CD14-positive monocyte (primary cell): ENCODE measurements around the gene PAK4. TPM values are rescaled to one million over a fixed set of nuclear protein-coding genes. Genes with fewer than 3 reads are reported as not detected.

Source experiments
- DNase-seq, 3 donors: peaks; one replicate each; pipeline ENCODE4 v3.0.0-alpha.2; 2011 to 2022
- H2AFZ ChIP-seq: 2 replicates; pipeline ENCODE4 v1.6.0; 2012; ENCODE audit warnings: mild to moderate bottlenecking, low read depth, low read length, inconsistent platforms; ENCODE audit not compliant: insufficient read depth, poor library complexity, severe bottlenecking
- H3K27ac ChIP-seq, 2 donors: 1 replicate in 1 of 2; 2 replicates in 1 of 2; pipeline ENCODE4 v1.5.1; 2012 to 2013; ENCODE audit warnings: low read length in 2 of 2, control low read depth in 1 of 2, inconsistent platforms in 1 of 2, low read depth in 1 of 2, mild to moderate bottlenecking in 1 of 2
- H3K27me3 ChIP-seq, 2 donors: one replicate each; pipeline versions ENCODE4 v1.6.0 to v1.6.1; 2011 to 2013; ENCODE audit warnings: low read length in 2 of 2; ENCODE audit not compliant: control insufficient read depth in 2 of 2, insufficient read depth in 2 of 2
- H3K36me3 ChIP-seq, 2 donors: replicated peaks in 1 of 2; 1 replicate in 1 of 2; 2 replicates in 1 of 2; pipeline versions ENCODE4 v1.5.1 to v1.6.1; 2012 to 2013; ENCODE audit warnings: low read length in 2 of 2, control low read depth in 1 of 2, inconsistent platforms in 1 of 2, mild to moderate bottlenecking in 1 of 2; ENCODE audit not compliant: insufficient read depth in 2 of 2, control insufficient read depth in 1 of 2
- H3K4me1 ChIP-seq, 2 donors: 1 replicate in 1 of 2; 2 replicates in 1 of 2; pipeline versions ENCODE4 v1.5.1 to v1.6.1; 2012 to 2013; ENCODE audit warnings: low read length in 2 of 2, control low read depth in 1 of 2, inconsistent platforms in 1 of 2, mild to moderate bottlenecking in 1 of 2, moderate library complexity in 1 of 2; ENCODE audit not compliant: insufficient read depth in 2 of 2, control insufficient read depth in 1 of 2
- H3K4me2 ChIP-seq: replicated peaks from 2 replicates; pipeline ENCODE3; 2012; ENCODE audit warnings: low read length, moderate library complexity, mild to moderate bottlenecking; ENCODE audit not compliant: poor library complexity, severe bottlenecking; ENCODE audit errors: extremely low read depth
- H3K4me3 ChIP-seq, 3 experiments: fragments of 200-600 bp in 1 of 3; sonication (generic) in 1 of 3; replicated peaks in 1 of 3; 1 replicate in 2 of 3; 2 replicates in 1 of 3; pipeline ENCODE4 v1.5.1; 2011 to 2013; ENCODE audit warnings: low read length in 3 of 3, mild to moderate bottlenecking in 3 of 3, control low read depth in 2 of 3, low read depth in 2 of 3, inconsistent platforms in 1 of 3, moderate library complexity in 1 of 3
- H3K79me2 ChIP-seq: 2 replicates; pipeline ENCODE4 v1.6.0; 2012; ENCODE audit warnings: mild to moderate bottlenecking, control low read depth, inconsistent platforms, low read length, moderate library complexity; ENCODE audit not compliant: insufficient read depth
- H3K9ac ChIP-seq: 2 replicates; pipeline ENCODE4 v1.6.0; 2017; ENCODE audit warnings: low read length, mild to moderate bottlenecking; ENCODE audit not compliant: insufficient read depth, poor library complexity, severe bottlenecking
- H3K9me3 ChIP-seq, 2 donors: replicated peaks in 1 of 2; 1 replicate in 1 of 2; 2 replicates in 1 of 2; pipeline versions ENCODE4 v1.5.1 to v1.6.1; 2012 to 2013; ENCODE audit warnings: low read length in 2 of 2, control low read depth in 1 of 2; ENCODE audit not compliant: control insufficient read depth in 1 of 2, insufficient read depth in 1 of 2
- H4K20me1 ChIP-seq: 2 replicates; pipeline ENCODE4 v1.6.0; 2012; ENCODE audit warnings: mild to moderate bottlenecking, low read length, control low read depth, moderate library complexity; ENCODE audit not compliant: insufficient read depth
- H3K27ac Mint-ChIP-seq, 7 donors: one replicate each; pipeline ENCODE4 v1.8.0; 2020; ENCODE audit warnings: mild to moderate bottlenecking in 7 of 7, mixed read lengths in 7 of 7, moderate library complexity in 6 of 7, inconsistent platforms in 2 of 7
- H3K27me3 Mint-ChIP-seq, 3 donors: one replicate each; pipeline ENCODE4 v1.8.0; 2021 to 2022; ENCODE audit warnings: low read depth in 3 of 3, mild to moderate bottlenecking in 3 of 3, mixed read lengths in 3 of 3, moderate library complexity in 3 of 3, inconsistent platforms in 1 of 3
- H3K36me3 Mint-ChIP-seq, 2 donors: one replicate each; pipeline ENCODE4 v1.8.0; 2020; ENCODE audit warnings: mixed read lengths in 2 of 2, inconsistent platforms in 1 of 2, mild to moderate bottlenecking in 1 of 2
- H3K4me1 Mint-ChIP-seq: one replicate; pipeline ENCODE4 v1.8.0; 2020; ENCODE audit warnings: mild to moderate bottlenecking, mixed read lengths
- H3K4me3 Mint-ChIP-seq, 2 donors: one replicate each; pipeline ENCODE4 v1.8.0; 2020; ENCODE audit warnings: mild to moderate bottlenecking in 2 of 2, mixed read lengths in 2 of 2, moderate library complexity in 1 of 2
- H3K9me3 Mint-ChIP-seq, 7 donors: one replicate each; pipeline ENCODE4 v1.8.0; 2020 to 2022; ENCODE audit warnings: mixed read lengths in 7 of 7, mild to moderate bottlenecking in 6 of 7, moderate library complexity in 6 of 7, inconsistent platforms in 2 of 7
- CTCF ChIP-seq: fragments of 200-600 bp; IDR thresholded peaks from one replicate; pipeline ENCODE4 v1.8.0; 2022; ENCODE audit warnings: antibody characterized with exemption, mild to moderate bottlenecking
- WGBS: methylation state at CpG from one replicate; pipeline ENCODE4 v1.1.5; 2013; ENCODE audit warnings: missing lambda C conversion rate; ENCODE audit not compliant: insufficient coverage; 5-methylcytosine and 5-hydroxymethylcytosine counted together
- intact Hi-C, 2 donors: fragments of 100-400 bp; cut with micrococcal nuclease; formaldehyde crosslinking; loops; one replicate each; pipeline versions ENCODE4 v1.15.0 to v1.15.1; 2023
- polyA plus RNA-seq, 3 donors: library from polyadenylated mRNA; depleted of rRNA in 1 of 3; unstranded in 2 of 3; stranded (reverse) in 1 of 3; fragments of 300-500 nt in 2 of 3; fragments of >200 nt in 1 of 3; fragmentation: Illumina TruSeq in 2 of 3; gene quantifications; 1 replicate in 2 of 3; 2 replicates in 1 of 3; pipeline ENCODE4 v1.2.3, GENCODE V29; 2012 to 2021

Gene PAK4
- polyA plus RNA-seq, 3 donors, result 1.3 to 11.3 (median 1.5) TPM

- Mint-ChIP-seq H3K27ac (no peak overlapping the region), H3K27me3 (peaks cover 33 to 64% (median 36%) of the 10 kb centered on the region in 3 donors), H3K4me3 (no peak overlapping the region), H3K4me1 (peaks cover 3% of the 10 kb centered on the region), H3K36me3 (peaks cover 0 to 2% of the 10 kb centered on the region in 2 donors), H3K9me3 (peaks cover 0 to 7% (median 2%) of the 10 kb centered on the region in 7 donors)
- intact Hi-C loops, result no loop called here
- TF ChIP-seq CTCF, result no peak
- no peak overlapping the region for H2AFZ ChIP-seq
- H3K36me3 ChIP-seq, result no peaks in the 10 kb centered on the region
- H3K27me3 ChIP-seq, result peaks cover 10 to 40% of the 10 kb centered on the region in 2 donors
- WGBS, result 69% methylated on average over 3 of the region's 9 CpGs
- no peak overlapping the region for H3K27ac ChIP-seq
- peaks cover 0 to 9% of the 10 kb centered on the region in 2 donors for H3K9me3 ChIP-seq
- H3K4me3 ChIP-seq, result no peak overlapping the region
- H4K20me1 ChIP-seq, result no peaks in the 10 kb centered on the region
- H3K4me2 ChIP-seq, result no peak overlapping the region
- no peaks in the 10 kb centered on the region for H3K79me2 ChIP-seq
- DNase-seq, result no peak
- H3K4me1 ChIP-seq, result no peaks in the 10 kb centered on the region
- no peak overlapping the region for H3K9ac ChIP-seq
Observed at GRCh38 chr19:39194832-39195542, 69.4 kb downstream of the PAK4 start.

GRCh38 chr19:39195755-39196154 lies 70.2 kb downstream of the PAK4 start:
- no peak for TF ChIP-seq CTCF
- H3K79me2 ChIP-seq, result no peaks in the 10 kb centered on the region
- peaks cover 0 to 9% of the 10 kb centered on the region in 2 donors for H3K9me3 ChIP-seq
- H3K4me2 ChIP-seq, result no peak overlapping the region
- WGBS, result 41% methylated on average over 7 of the region's 9 CpGs
- no peak overlapping the region for H3K27ac Mint-ChIP-seq
- no peak overlapping the region for H2AFZ ChIP-seq
- H4K20me1 ChIP-seq, result no peaks in the 10 kb centered on the region
- DNase-seq, result no peak
- H3K36me3 ChIP-seq, result no peaks in the 10 kb centered on the region
- H3K4me1 Mint-ChIP-seq, result peaks cover 3% of the 10 kb centered on the region
- H3K9me3 Mint-ChIP-seq, result peaks cover 0 to 7% (median 2%) of the 10 kb centered on the region in 7 donors
- H3K36me3 Mint-ChIP-seq, result peaks cover 0 to 2% of the 10 kb centered on the region in 2 donors
- H3K9ac ChIP-seq, result no peak overlapping the region
- H3K4me1 ChIP-seq, result no peaks in the 10 kb centered on the region
- intact Hi-C loops, result no loop called here
- no peak overlapping the region for H3K27ac ChIP-seq
- peaks cover 36 to 65% (median 38%) of the 10 kb centered on the region in 3 donors for H3K27me3 Mint-ChIP-seq
- no peak overlapping the region for H3K4me3 ChIP-seq
- no peak overlapping the region for H3K4me3 Mint-ChIP-seq
- peaks cover 10 to 40% of the 10 kb centered on the region in 2 donors for H3K27me3 ChIP-seq
